ENCODE data around the gene FGF11. TPM values are rescaled to one million over a fixed set of nuclear protein-coding genes. Genes with fewer than 3 reads are reported as not detected.

FGF11 gene
- polyA plus RNA-seq, 1 of the 3 experiments (the other 2 are of a cell fraction): 1.9 TPM

GRCh38 chr17:7432296-7432695 is 7.0 kb upstream of the FGF11 start:
- no peak overlapping the region for H3K4me3 ChIP-seq (ENCODE audit: low read depth in 2 of 2, low read length in 1 of 2)
- no peaks in the 10 kb centered on the region for H3K9me3 ChIP-seq
- no peaks in the 10 kb centered on the region for H4K20me1 ChIP-seq (ENCODE audit: insufficient read depth)
- no peaks in the 10 kb centered on the region for H3K36me3 ChIP-seq (replicated peaks in 1 of 2; ENCODE audit: control insufficient read depth in 1 of 2, insufficient read depth in 2 of 2, low read length in 1 of 2)
- H3K27me3 ChIP-seq (ENCODE audit: insufficient read depth): no peaks in the 10 kb centered on the region
- no peak overlapping the region for H3K4me2 ChIP-seq
- ChIA-PET POLR2A (interaction anchor here (0.9 kb wide), 1 partner anchor 8 kb away, joined by 4 read pairs; no protein-coding TSS in a partner anchor), CTCF (interaction anchor here (0.9 to 1.4 kb wide), 3 partner anchors 12 to 76 kb away, joined by 3 to 5 read pairs (median 3); partner anchors contain the start of gene SPEM1)
- DNase-seq: no peak
- no peak overlapping the region for H3K27ac ChIP-seq (ENCODE audit: low read depth in 2 of 2, low read length in 1 of 2)
- H3F3A ChIP-seq (replicated peaks; ENCODE audit: insufficient read depth): peaks cover 6% of the 10 kb centered on the region
- H2AFZ ChIP-seq (ENCODE audit: low read depth): no peak overlapping the region
- no peak overlapping the region for H3K9ac ChIP-seq
- peaks cover 7% of the 10 kb centered on the region; the same call in 1 of the 2 replicates for H3K79me2 ChIP-seq (ENCODE audit: insufficient read depth)
- TF ChIP-seq FOXJ3 (CRISPR knock-in tag; IDR thresholded peaks at IDR 0.05) (no peak), FOSL2 (IDR thresholded peaks at IDR 0.05; ENCODE audit: borderline replicate concordance, low read depth) (no peak), TEAD4 (IDR thresholded peaks at IDR 0.05; ENCODE audit: borderline replicate concordance, insufficient read depth) (no peak), SIN3A (IDR thresholded peaks at IDR 0.05; ENCODE audit: borderline replicate concordance, low read depth, low read length) (no peak), RXRA (IDR thresholded peaks at IDR 0.05; ENCODE audit: borderline replicate concordance, low read depth) (no peak)
- WGBS (ENCODE audit: low lambda C conversion rate): 80% methylated on average over 10 of the region's 11 CpGs
- H3K4me1 ChIP-seq (ENCODE audit: control insufficient read depth in 1 of 2, insufficient read depth in 2 of 2, low read depth in 1 of 2, low read length in 1 of 2): peaks cover 0 to 9% of the 10 kb centered on the region in 2 experiments; a peak in 1 of 4 replicates
- no peaks in the 10 kb centered on the region for H3K9me2 ChIP-seq

- peak overlapping the region; percentile 62 for H2AFZ ChIP-seq (ENCODE audit: low read depth)
- CTCF ChIA-PET: interaction anchor here (0.7 to 3.9 kb wide), 24 partner anchors 8 to 703 kb away, joined by 3 to 27 read pairs (median 6); partner anchors contain the start of genes ACAP1, CHRNB1, NLGN2 and POLR2A
- H3K9me3 ChIP-seq: no peaks in the 10 kb centered on the region
- H3K4me3 ChIP-seq (ENCODE audit: low read depth in 2 of 2, low read length in 1 of 2): peak overlapping the region; percentile 67 to 86
- H3K4me2 ChIP-seq: peak overlapping the region; percentile 91
- H3F3A ChIP-seq (replicated peaks; ENCODE audit: insufficient read depth): peaks cover 11% of the 10 kb centered on the region
- 41% methylated on average over 30 of the region's 49 CpGs for WGBS (ENCODE audit: low lambda C conversion rate)
- peak; percentile 57 for DNase-seq
- peak overlapping the region; percentile 13; the same call in 1 of the 2 replicates for H3K9ac ChIP-seq
- peaks cover 7% of the 10 kb centered on the region; the same call in 1 of the 2 replicates for H3K79me2 ChIP-seq (ENCODE audit: insufficient read depth)
- no peaks in the 10 kb centered on the region for H3K27me3 ChIP-seq (ENCODE audit: insufficient read depth)
- H3K27ac ChIP-seq (ENCODE audit: low read depth in 2 of 2, low read length in 1 of 2): peak overlapping the region in 1 of 2 experiments; percentile 55; a peak in 1 of 4 replicates
- no peaks in the 10 kb centered on the region for H3K9me2 ChIP-seq
- H3K4me1 ChIP-seq (ENCODE audit: control insufficient read depth in 1 of 2, insufficient read depth in 2 of 2, low read depth in 1 of 2, low read length in 1 of 2): peaks cover 0 to 18% of the 10 kb centered on the region in 2 experiments; a peak in 1 of 4 replicates
- no peaks in the 10 kb centered on the region for H4K20me1 ChIP-seq (ENCODE audit: insufficient read depth)
- H3K36me3 ChIP-seq (replicated peaks in 1 of 2; ENCODE audit: control insufficient read depth in 1 of 2, insufficient read depth in 2 of 2, low read length in 1 of 2): peaks cover 0 to 4% of the 10 kb centered on the region in 2 experiments
- TF ChIP-seq CTCF (IDR thresholded peaks at IDR 0.05) (peak; percentile 22), NFIC (IDR thresholded peaks at IDR 0.05; ENCODE audit: borderline replicate concordance) (no peak), FOSL2 (IDR thresholded peaks at IDR 0.05; ENCODE audit: borderline replicate concordance, low read depth) (no peak), EP300 (IDR thresholded peaks at IDR 0.05; ENCODE audit: borderline replicate concordance in 1 of 2, low read depth in 1 of 2, low read length in 1 of 2) (no peak)
- POLR2A ChIA-PET: interaction anchor here (1.1 to 1.9 kb wide), 3 partner anchors 32 to 53 kb away, joined by 3 to 11 read pairs (median 4); partner anchors contain the start of genes POLR2A and TMEM256
Observed at GRCh38 chr17:7435676-7436555, 3.4 kb upstream of the FGF11 start.

All from SK-N-SH (cell line).